ENCODE measurements around the gene MAGEA11.
"Not testable (repeated sequence)": the region's sequence is repeated elsewhere in the genome, so short reads cannot be mapped to it uniquely, and the experiment has no call there.

GRCh38 chrX:149723583-149724118 is 11.8 kb downstream of the MAGEA11 start:
- not testable (repeated sequence) for TF ChIP-seq CTCF (IDR thresholded peaks at IDR 0.05; ENCODE audit: control extremely low read depth in 1 of 3, insufficient read depth in 1 of 3, low read depth in 1 of 3, low read length in 3 of 3); GABPA (IDR thresholded peaks at IDR 0.05; ENCODE audit: borderline replicate concordance, insufficient read depth, low read length)
